Skeletal muscle cell (primary cell): ENCODE measurements around the gene CLSTN2.
A peak's percentile ranks its signal among the peaks of the same experiment; 100 is the strongest.
"Not testable (repeated sequence)": the region's sequence is repeated elsewhere in the genome, so short reads cannot be mapped to it uniquely, and the experiment has no call there.

ENCODE experiments used
- DNase-seq: peaks from one replicate; pipeline ENCODE4 v3.0.0-alpha.2; 2010; ENCODE audit warnings: low read depth
- H3K4me3 ChIP-seq: 2 replicates; pipeline ENCODE4 v1.5.1; 2011; ENCODE audit warnings: low read depth, mild to moderate bottlenecking, control low read depth, low read length, moderate library complexity

The CLSTN2 gene

DNA sequence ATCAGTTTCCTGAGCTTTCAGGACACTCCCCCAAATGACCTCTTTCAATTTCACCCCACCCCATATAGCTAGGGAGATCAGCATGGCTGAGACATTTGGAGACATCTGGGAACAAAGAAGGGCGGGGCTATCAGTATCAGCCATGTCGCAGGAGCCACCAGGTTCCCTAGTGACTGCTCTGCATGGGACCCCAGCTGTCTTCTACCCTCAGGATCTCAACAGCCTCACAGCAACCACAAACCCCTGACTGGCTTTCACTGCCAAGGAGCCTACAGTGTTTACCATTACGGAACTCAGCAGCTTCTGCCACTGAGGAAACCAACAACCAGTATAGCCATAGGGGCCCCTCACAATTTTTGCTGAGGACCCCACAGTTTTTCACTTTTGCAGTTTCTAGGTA, 473.3 kb downstream of the CLSTN2 start:
- no peak for DNase-seq

DNA sequence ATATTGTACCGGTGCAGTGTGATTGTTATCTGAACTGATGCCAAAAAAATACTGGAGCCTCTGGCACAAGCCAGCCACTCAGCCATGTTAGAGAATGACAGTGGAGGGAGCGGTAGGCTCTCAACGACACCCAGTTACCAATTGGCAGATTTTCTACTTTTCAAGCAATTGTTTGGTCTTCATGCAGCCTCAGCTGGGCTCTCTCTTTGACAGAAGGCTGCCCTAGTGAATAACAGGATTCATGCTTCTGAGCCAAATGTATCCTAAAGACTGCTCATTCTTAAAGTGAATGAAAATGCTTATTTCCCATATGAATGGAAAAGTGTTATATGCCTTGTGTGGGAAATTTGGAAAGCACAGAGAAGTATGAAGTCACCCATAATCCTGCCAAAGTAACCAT, 481.7 kb downstream of the CLSTN2 start:
- H3K4me3 ChIP-seq: no peak overlapping the region
- DNase-seq: no peak

More for the DNA sequence above, 473.3 kb downstream of the CLSTN2 start:
- no peak overlapping the region for H3K4me3 ChIP-seq

GRCh38 chr3:140420621-140421357, 485.8 kb downstream of the CLSTN2 start:
- no peak overlapping the region for H3K4me3 ChIP-seq
- DNase-seq: peak; percentile 46

GRCh38 chr3:140421884-140422283, 486.9 kb downstream of the CLSTN2 start:
- no peak for DNase-seq
- no peak overlapping the region for H3K4me3 ChIP-seq

DNA sequence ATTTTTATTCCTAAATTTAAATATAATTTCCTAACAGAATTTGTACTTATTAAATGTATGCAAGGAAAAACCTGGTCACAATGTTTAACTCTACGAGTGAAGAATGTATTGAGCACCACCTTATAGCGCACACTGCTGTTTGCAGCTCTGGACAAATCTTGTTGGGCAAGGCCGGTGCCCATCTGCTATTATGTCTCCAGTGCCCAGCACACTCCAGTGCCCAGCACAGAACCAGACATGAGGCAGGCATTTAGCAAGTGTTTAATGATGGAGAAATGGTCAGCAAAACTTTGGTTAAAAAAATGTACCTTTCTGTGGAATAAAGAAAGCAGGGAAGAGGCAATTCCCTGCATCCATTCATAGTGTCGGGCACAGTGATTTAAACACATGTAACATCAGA, 488.2 kb downstream of the CLSTN2 start:
- no peak overlapping the region for H3K4me3 ChIP-seq
- no peak for DNase-seq

DNA sequence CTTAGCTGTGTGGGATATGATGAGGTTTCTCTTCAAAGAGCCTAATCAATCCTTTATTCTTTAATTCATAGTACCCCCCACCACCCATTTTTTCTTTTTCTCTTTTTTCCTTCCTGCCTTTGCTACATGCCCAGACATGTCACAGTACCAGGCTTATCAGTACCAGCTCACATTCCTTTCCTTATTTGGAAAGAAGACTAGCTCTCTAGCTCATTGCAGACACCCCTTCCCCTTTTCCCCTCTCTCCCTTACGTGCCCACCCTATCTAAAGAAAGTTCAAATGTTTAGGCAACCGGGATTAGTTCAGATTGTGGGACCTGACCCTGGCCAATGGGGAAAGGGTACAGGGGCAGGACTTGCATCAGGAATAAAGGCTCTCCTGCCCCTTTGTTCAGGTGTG, 488.6 kb downstream of the CLSTN2 start:
- not testable (repeated sequence) for DNase-seq, H3K4me3 ChIP-seq

DNA sequence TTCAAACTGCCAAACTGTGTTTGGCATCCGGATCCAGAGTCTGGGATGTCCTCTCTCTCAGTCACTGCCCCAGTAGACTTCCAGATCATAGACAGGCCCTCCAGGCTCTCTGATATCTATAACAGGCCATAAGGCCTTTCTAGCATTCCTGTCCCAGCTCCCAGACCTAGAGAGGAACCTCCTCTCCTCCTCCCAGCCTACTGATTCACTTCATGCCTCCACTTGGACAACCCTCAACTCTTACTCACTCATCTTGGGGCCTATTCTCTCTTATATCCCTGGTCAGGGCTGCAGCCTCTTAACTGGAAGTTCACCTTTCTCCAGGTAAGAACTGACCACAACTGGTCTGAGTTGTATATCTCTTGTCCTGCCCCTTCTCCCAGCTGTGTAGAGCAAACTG, 489.2 kb downstream of the CLSTN2 start:
- H3K4me3 ChIP-seq: no peak overlapping the region
- no peak for DNase-seq

- no peak for DNase-seq
- H3K4me3 ChIP-seq: no peak overlapping the region
These were observed 489.7 kb downstream of the CLSTN2 start for GRCh38 chr3:140424726-140425125.

GRCh38 chr3:140427786-140428185, 492.8 kb downstream of the CLSTN2 start:
- DNase-seq: no peak
- no peak overlapping the region for H3K4me3 ChIP-seq

GRCh38 chr3:140428380-140428779, 493.4 kb downstream of the CLSTN2 start:
- no peak overlapping the region for H3K4me3 ChIP-seq
- no peak for DNase-seq

DNA sequence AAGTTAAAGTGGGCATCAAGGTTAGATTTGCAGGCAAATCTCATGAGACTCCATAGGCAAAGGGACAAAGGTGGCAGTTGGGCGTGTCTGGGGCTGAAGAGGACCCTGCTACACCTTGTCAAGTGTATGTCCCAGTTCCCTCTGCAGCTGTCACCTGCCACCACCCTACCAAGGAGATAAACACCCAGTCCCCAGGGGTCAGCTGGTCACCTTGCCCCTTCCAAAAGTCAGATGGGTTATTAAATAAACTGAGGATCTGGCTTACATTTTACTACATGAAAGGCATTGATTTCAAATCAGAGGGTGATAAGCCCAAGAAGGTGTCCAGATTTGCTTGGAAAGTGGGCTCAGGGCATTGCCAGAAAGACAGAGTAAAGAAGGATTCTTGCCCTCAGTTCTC, 494.8 kb downstream of the CLSTN2 start:
- no peak overlapping the region for H3K4me3 ChIP-seq
- DNase-seq: no peak

GRCh38 chr3:140430494-140430893, 495.5 kb downstream of the CLSTN2 start:
- H3K4me3 ChIP-seq: no peak overlapping the region
- DNase-seq: no peak

- H3K4me3 ChIP-seq: no peak overlapping the region
- DNase-seq: no peak
These were observed 497.3 kb downstream of the CLSTN2 start for GRCh38 chr3:140432229-140432669.

DNA sequence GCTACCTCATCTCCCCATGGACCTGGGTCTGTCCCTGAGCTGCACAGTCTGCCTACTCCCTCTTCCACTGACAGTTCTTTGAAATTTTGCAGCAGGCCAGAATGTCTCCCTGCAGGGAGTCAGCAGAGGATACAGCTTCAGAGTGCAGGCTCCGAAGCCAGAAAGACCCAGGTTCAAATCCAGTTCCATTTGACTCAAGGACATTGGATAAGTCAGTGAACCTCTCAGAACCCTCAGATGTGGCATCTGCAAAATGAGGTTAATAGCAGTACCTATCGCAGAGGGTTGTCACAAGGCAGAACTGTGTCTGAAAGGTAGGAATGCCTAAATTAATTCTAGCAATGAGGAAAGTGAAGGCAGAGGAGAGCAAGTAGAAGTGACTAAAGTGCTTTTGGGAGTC, 498.4 kb downstream of the CLSTN2 start:
- H3K4me3 ChIP-seq: no peak overlapping the region
- DNase-seq: no peak

DNA sequence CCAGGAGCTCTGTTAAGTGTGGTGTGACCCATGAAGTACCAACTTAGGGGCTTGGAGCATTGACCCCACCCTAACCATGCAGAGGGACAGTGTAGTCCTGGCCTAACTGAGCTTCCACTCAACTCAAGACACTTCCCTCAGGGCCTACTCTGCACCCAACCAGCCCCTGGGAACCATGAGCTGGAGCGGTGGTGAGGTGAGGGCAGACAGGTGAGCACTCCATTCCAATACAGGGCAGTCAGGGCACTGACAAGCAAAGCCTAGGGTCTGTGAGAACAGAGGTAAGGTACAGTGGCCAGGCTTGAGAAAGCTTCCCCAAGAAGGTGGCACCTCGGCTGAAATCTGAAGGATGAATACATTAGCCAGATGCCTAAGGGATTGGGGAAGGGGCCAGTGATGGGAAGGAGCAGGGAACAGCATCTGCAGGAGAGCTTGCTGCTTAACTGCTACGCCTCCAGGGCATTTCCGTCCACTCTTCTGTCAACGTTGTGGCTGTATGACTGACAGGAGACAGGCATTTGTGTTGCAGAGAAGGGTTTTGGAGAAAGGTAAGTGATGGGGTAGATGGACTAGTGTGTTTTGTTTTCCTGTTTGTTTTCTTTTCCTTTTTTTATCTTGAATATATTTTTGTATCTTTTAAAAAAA, 499.4 kb downstream of the CLSTN2 start:
- DNase-seq: no peak
- H3K4me3 ChIP-seq: no peak overlapping the region

DNA sequence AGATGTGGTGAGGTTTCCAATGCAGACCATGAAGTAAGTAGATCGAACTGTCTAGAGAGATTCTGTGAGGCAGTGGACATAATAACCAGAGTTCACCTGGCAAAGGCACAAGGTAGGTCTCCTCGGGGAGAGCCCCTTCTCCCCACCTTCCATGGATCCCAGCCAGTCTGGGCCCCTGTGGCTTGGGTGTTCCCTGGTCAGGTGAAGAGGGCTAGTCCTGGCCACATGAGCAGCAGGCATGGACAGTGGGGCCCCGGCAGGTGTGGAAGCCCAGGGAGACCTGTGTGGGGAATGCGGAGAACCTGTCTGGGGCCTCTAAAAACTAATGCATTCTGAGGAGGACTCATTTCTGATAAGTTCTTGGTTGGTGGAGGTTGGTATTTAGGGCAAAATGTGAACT, 501.4 kb downstream of the CLSTN2 start:
- no peak for DNase-seq
- no peak overlapping the region for H3K4me3 ChIP-seq

GRCh38 chr3:140438736-140439470, 503.9 kb downstream of the CLSTN2 start:
- DNase-seq: no peak
- no peak overlapping the region for H3K4me3 ChIP-seq

DNA sequence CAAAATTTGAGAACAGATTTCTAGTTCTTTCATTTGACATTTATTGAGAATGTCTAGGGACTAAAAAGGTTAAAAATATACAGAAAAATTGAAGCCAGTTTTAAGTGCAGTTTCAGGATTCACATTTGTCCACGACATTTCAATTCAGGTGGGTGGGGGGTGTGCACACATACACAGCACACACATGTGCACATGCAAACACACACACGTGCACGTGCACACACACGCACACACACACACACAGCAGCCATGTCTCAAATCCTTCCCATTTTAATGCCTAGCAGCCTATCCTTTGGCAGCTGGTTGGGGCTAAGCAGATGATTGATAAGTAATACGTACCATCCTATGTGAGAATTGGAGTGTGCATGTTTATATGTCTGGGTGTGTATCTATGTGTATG, 504.5 kb downstream of the CLSTN2 start:
- H3K4me3 ChIP-seq: no peak overlapping the region
- no peak for DNase-seq

GRCh38 chr3:140440446-140440845, 505.5 kb downstream of the CLSTN2 start:
- no peak overlapping the region for H3K4me3 ChIP-seq
- DNase-seq: no peak

DNA sequence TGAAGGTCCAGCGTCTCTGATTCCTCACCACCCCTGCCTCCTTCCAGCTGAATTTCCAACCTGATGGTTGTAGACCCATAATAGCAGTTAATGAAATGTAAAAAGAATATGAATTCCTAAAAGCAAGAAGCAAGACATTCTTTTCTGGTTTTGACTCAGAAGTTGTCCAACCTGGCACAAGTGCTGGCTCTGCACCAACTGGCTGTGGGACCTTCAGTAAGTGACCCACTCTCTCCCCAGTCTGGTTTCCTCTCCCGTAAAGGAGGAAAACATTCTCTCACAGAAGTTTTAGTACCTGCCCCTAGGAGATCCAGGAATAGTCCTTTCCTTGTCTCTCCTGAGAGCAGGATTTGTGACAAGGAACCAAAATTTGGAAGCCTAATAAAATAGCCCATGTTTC, 506.0 kb downstream of the CLSTN2 start:
- DNase-seq: peak; percentile 44
- H3K4me3 ChIP-seq: no peak overlapping the region

- DNase-seq: no peak
- H3K4me3 ChIP-seq: no peak overlapping the region
These were observed 507.6 kb downstream of the CLSTN2 start for GRCh38 chr3:140442621-140443020.
